Ovary (tissue), 3 donors: Measurements from ENCODE around the gene SET.

ENCODE experiments used
- CTCF ChIP-seq, 3 donors: fragments of 450-650 bp in 2 of 3; fragments of 200-600 bp in 1 of 3; IDR thresholded peaks; one replicate each; pipeline versions ENCODE4 v1.5.1 to v1.8.0; 2016 to 2022; ENCODE audit warnings: antibody characterized with exemption in 3 of 3, mild to moderate bottlenecking in 1 of 3
- EP300 ChIP-seq: sonication (generic); formaldehyde crosslinking; IDR thresholded peaks from one replicate; pipeline ENCODE4 v1.6.1; 2017; ENCODE audit warnings: antibody characterized with exemption
- donor health status: DM: no; HTN: no; CAD: no.

- TF ChIP-seq EP300 (no peak), CTCF (IDR thresholded peaks at IDR 0.05) (no peak)
Observed at GRCh38 chr9:128713941-128714573, 25.0 kb downstream of the SET start.
